ENCODE results near the gene ZNF157. TPM values are rescaled to one million over a fixed set of nuclear protein-coding genes. Genes with fewer than 3 reads are reported as not detected.
"Not testable (repeated sequence)": the region's sequence is repeated elsewhere in the genome, so short reads cannot be mapped to it uniquely, and the experiment has no call there.

Gene ZNF157
- total RNA-seq (1 to 10 TPM in 1 of 7 donors, under 1 TPM in 6; 0.40 to 1.6 (median 0.49) TPM), polyA plus RNA-seq (under 1 TPM; 0.16 to 0.33 (median 0.20) TPM)
- long read RNA-seq, donor 1: 0 reads
- long read RNA-seq, donor 2: 0 reads

DNA sequence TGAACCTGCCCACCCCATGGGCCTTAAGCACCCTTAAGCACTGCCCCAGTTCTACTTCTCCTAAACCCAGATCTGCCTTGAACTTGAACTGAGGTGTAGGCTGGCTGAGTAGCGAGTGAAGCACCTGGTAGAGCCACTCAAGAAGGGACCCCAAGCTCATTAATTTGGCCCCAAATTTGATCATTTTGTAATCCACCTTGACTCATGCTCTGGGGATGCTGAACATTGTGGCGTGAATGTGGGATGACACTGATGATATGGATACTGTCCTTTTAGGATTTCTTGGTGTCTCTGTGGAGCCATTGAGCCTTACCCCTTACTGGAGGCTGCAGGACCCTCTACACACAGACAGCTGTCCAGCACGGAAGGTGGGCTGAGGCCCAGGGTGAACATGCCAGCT is at the start of gene ZNF157:
Gene ZNF157 (plus strand): TSS at position 301 of the 400 bp plus-strand sequence. CDS start 91 bp downstream, at position 392.
- intact Hi-C loops (cut with DNase I; ENCODE audit: low total_unique reads): no loop called here

DNA sequence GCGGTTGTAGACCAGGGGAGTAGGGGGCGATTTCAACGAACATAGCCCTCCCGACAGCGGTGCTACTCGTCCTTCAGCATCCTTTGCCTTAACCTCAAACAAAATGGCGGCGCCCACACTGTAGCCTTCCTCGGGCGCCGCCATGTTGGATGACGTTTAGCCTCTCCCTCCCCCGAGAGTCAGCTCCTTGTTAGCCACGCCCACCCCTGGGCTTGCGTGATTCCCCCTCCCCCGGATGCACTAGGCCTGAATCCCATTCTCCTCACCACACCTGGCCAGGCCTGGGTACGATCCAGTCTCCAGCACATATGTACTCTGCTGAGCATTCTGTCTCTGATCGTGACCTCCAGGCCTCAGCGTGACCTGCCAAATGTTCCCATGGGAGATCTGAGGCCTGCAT is 49.0 kb upstream of the ZNF157 start:
- H3K27me3 ChIP-seq (replicated peaks in 1 of 7): peaks cover 0 to 2% (median 0%) of the 10 kb centered on the region in 7 donors
- no peak overlapping the region for H3K27ac ChIP-seq
- no peaks in the 10 kb centered on the region for H3K36me3 ChIP-seq
- WGBS, 5 donors: 62 to 96% (median 75%) methylated on average over 10 to 19 of the region's 19 CpGs
- H3K9me3 ChIP-seq: no peaks in the 10 kb centered on the region
- H3K4me3 ChIP-seq: no peak overlapping the region
- no peak for TF ChIP-seq POLR2AphosphoS5 (IDR thresholded peaks at IDR 0.05)
- TF ChIP-seq, protein P1, sequence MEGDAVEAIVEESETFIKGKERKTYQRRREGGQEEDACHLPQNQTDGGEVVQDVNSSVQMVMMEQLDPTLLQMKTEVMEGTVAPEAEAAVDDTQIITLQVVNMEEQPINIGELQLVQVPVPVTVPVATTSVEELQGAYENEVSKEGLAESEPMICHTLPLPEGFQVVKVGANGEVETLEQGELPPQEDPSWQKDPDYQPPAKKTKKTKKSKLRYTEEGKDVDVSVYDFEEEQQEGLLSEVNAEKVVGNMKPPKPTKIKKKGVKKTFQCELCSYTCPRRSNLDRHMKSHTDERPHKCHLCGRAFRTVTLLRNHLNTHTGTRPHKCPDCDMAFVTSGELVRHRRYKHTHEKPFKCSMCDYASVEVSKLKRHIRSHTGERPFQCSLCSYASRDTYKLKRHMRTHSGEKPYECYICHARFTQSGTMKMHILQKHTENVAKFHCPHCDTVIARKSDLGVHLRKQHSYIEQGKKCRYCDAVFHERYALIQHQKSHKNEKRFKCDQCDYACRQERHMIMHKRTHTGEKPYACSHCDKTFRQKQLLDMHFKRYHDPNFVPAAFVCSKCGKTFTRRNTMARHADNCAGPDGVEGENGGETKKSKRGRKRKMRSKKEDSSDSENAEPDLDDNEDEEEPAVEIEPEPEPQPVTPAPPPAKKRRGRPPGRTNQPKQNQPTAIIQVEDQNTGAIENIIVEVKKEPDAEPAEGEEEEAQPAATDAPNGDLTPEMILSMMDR (IDR thresholded peaks at IDR 0.05 in 8 of 11, conservative IDR thresholded peaks at IDR 0.05 in 3 of 11): no peak
- TF ChIP-seq POLR2A (IDR thresholded peaks at IDR 0.05): no peak
- H3K4me1 ChIP-seq: no peaks in the 10 kb centered on the region
- peak; percentile 69 for DNase-seq
- intact Hi-C loops (cut with DNase I; ENCODE audit: low total_unique reads): no loop called here

More for the DNA sequence above, at the start of gene ZNF157:
- TF ChIP-seq POLR2AphosphoS5 (IDR thresholded peaks at IDR 0.05) (no peak), POLR2A (IDR thresholded peaks at IDR 0.05) (no peak)
- TF ChIP-seq, protein P1 (IDR thresholded peaks at IDR 0.05 in 8 of 11, conservative IDR thresholded peaks at IDR 0.05 in 3 of 11): no peak
- 62 to 96% (median 72%) methylated on average over 3 of the region's 3 CpGs for WGBS, 5 donors
- Histone ChIP-seq H3K27me3 (replicated peaks in 1 of 7) (no peaks in the 10 kb centered on the region), H3K4me1 (peaks cover 0 to 4% (median 0%) of the 10 kb centered on the region in 6 donors), H3K9me3 (no peaks in the 10 kb centered on the region), H3K4me3 (no peak within 1 kb of the TSS), H3K27ac (no peak within 1 kb of the TSS), H3K36me3 (no peaks in the 10 kb centered on the region)
- DNase-seq: no peak

DNA sequence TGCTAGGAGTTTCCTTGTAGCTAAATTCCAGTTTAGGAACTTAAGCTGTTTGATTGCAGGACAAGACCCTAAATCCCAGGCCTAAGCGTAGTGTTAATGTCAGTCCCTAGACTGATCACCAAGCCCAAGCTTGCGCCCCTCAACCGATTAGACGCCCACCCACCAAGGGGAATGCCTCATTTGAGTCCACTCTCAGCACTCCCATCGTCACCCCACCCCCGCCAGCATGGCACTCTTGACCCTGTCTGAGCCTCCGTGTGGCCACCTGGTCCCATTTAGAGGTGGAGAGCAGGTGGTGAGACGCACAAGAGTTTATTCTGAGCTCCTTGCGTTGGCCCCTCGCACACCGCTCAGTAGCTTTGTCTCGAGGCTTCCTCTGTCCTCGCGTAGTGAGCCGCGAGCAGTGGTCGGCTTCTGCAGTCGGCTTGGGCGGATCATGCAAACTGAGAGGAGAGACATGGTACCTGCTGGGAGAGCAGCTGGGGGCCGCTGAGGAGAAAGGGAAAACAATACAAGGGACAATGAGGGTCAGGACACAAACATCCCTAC is 48.5 kb upstream of the ZNF157 start:
- Histone ChIP-seq H3K9me3 (no peaks in the 10 kb centered on the region), H3K4me3 (no peak overlapping the region), H3K27ac (no peak overlapping the region), H3K4me1 (no peaks in the 10 kb centered on the region), H3K36me3 (no peaks in the 10 kb centered on the region), H3K27me3 (replicated peaks in 1 of 7) (peaks cover 0 to 4% (median 0%) of the 10 kb centered on the region in 7 donors)
- TF ChIP-seq POLR2A (IDR thresholded peaks at IDR 0.05): no peak
- TF ChIP-seq POLR2AphosphoS5 (IDR thresholded peaks at IDR 0.05): no peak
- TF ChIP-seq, protein P1 (IDR thresholded peaks at IDR 0.05 in 8 of 11, conservative IDR thresholded peaks at IDR 0.05 in 3 of 11): no peak
- WGBS, 5 donors: 77 to 97% (median 89%) methylated on average over 4 to 20 of the region's 20 CpGs
- DNase-seq: peak; percentile 41
- intact Hi-C loops (cut with DNase I; ENCODE audit: low total_unique reads): no loop called here

DNA sequence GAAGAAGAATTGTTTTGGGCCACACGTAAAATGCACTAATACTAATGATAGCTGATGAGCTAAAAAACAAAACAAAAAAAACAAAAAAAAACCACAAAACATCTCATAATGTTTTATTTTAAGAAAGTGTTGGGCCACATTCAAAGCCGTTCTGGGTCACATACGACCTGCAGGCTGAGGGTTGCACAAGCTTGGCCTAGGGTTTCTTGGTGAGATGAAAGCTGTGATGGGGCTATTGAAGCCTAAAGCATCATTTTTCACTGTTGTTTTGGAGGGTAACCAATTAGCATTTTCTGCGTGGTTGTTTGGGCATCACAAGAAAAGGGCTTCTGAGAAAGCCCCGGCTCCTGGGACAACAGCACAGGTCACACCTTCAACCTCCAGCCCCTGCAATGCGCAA is 42.5 kb upstream of the ZNF157 start:
- WGBS, 5 donors: 56 to 82% (median 69%) methylated on average over 3 to 6 of the region's 6 CpGs
- DNase-seq: no peak
- Histone ChIP-seq H3K9me3 (no peaks in the 10 kb centered on the region), H3K27ac (no peak overlapping the region), H3K4me3 (no peak overlapping the region), H3K4me1 (no peaks in the 10 kb centered on the region), H3K27me3 (replicated peaks in 1 of 7) (peaks cover 0 to 4% (median 0%) of the 10 kb centered on the region in 7 donors), H3K36me3 (no peaks in the 10 kb centered on the region)
- intact Hi-C loops (cut with DNase I; ENCODE audit: low total_unique reads): no loop called here
- TF ChIP-seq POLR2AphosphoS5 (IDR thresholded peaks at IDR 0.05): no peak
- TF ChIP-seq POLR2A (IDR thresholded peaks at IDR 0.05): no peak
- TF ChIP-seq, protein P1 (IDR thresholded peaks at IDR 0.05 in 8 of 11, conservative IDR thresholded peaks at IDR 0.05 in 3 of 11): no peak

DNA sequence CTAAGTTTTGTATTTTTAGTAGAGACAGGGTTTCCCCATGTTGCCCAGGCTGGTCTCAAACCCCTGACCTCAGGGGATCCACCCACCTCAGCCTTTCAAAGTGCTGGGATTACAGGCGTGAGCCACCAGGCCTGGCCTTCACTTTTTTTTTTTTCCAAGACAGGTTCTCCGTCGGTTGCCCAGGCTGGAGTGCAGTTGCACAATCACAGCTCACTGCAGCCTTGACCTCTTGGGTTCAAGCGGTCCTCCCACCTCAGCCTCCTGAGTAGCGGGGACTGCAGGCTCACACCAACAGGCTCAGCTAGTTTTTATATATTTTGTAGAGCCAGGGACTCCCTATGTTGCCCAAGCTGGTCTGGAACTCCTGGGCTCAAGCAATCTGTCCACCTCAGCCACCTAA is 37.6 kb upstream of the ZNF157 start:
- DNase-seq: peak; percentile 39
- H3K4me1 ChIP-seq; intact Hi-C loops (cut with DNase I; ENCODE audit: low total_unique reads); H3K27ac ChIP-seq; H3K4me3 ChIP-seq; H3K9me3 ChIP-seq; H3K27me3 ChIP-seq (replicated peaks in 1 of 7); H3K36me3 ChIP-seq: not testable (repeated sequence)
- WGBS, 5 donors: 62 to 75% (median 74%) methylated on average over 4 to 5 of the region's 5 CpGs
